GM19397 (cell line): ENCODE results near the gene KCNIP2.
"Not testable (repeated sequence)": the region's sequence is repeated elsewhere in the genome, so short reads cannot be mapped to it uniquely, and the experiment has no call there.

Experiments used
- ATAC-seq: cut with Tn5 transposase; IDR thresholded peaks from one replicate; pipeline ENCODE4 v1.9.1; 2021; ENCODE audit warnings: mild to moderate bottlenecking, moderate library complexity; ENCODE audit not compliant: unreplicated experiment

The KCNIP2 gene

GRCh38 chr10:101828766-101829551 lies 14.6 kb downstream of the KCNIP2 start:
- ATAC-seq, result no peak

DNA sequence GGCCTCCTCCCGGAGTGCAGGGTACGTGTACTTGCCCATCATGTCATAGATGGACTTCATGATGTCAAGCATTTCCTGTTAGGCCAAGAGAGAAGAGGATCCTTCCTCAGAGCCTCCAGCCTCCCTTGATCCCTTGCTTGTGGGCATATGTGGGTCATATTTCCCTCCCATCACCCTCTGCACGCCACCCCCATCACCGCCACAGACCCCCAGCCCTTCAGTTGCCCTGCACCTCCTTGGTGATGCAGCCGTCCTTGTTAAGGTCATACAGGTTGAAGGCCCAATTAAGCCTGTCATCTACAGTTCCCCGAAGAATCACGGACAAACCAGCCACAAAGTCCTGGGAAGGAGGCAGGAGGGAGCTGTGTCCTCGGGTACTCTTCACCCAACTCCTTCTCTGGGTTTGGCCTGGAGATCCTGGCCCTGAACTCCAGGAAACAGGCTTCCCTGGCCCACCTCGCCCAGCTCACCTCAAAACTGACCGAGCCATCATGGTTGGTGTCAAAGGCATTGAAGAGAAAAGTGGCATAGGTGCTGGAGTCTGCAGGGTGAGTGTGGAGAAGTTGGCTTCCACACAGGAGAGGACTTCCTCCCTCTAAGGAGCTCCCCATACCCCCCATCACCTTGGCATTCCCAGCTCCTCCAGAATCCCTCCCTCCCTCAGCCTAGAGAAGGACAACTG lies 15.5 kb downstream of the KCNIP2 start:
- no peak for ATAC-seq

- ATAC-seq, result no peak
Observed at GRCh38 chr10:101826852-101827434, 16.7 kb downstream of the KCNIP2 start.

DNA sequence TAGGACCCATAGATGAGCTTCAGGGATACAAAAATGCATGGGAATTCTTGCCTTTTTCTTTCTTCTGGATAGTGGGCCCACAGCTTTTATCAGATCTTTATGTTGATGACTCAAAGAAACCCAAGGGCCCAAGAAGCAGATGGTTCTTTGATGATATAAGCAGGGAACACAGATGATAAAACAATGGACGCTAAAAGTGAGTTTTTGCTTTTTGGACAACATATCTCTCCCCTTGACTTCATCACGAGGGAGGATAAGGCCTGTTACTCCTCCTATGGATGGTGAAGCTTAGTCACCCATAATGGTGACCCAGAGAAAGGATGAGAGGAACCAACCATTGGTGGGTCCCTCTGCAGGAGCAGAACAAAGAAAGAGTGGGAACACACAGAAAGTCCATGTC lies 18.9 kb downstream of the KCNIP2 start:
- ATAC-seq, result no peak

DNA sequence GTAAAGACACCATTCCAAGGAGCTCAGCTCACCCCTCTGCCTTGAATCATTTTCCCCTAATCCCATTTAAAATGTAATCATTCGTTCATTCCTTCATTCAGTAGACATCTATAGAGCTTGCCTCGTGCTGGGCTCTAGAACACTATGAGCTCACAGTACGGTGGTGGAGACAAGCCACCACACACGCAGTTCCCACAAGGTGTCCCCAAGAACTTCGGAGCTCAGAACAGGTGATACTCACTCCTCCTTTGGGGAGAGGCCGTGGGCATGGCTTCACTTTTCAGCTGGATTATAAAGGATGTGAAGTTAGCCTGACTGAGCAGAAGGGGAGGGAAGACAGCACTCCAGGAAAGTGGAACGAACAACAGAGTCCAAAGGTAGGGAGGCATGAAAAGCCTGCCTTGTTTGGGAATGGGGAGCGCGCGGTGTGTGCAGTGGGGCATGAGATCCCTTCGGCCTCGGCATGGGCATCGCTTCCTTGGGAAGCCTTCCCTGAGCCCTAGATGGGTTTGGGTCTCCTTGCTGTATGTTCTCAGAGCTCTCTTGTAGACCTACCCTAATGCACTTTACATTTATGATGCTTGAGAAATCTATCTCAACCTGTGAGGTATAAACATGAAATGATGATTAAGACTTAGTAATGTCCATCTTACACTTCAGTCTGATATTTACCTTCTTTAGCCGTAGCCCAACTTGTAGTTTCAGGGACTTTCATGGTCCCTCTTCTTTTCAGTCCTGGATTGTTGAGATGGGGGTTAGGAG lies 24.5 kb downstream of the KCNIP2 start:
- peak; percentile 2 for ATAC-seq

- peak; percentile 74 for ATAC-seq
Observed at GRCh38 chr10:101818119-101818871, 25.3 kb downstream of the KCNIP2 start, which contains the start of gene OGA. Gene OGA, minus strand, starts transcription at chr10:101818444. Its CDS starts 422 bp downstream, at chr10:101818022.

DNA sequence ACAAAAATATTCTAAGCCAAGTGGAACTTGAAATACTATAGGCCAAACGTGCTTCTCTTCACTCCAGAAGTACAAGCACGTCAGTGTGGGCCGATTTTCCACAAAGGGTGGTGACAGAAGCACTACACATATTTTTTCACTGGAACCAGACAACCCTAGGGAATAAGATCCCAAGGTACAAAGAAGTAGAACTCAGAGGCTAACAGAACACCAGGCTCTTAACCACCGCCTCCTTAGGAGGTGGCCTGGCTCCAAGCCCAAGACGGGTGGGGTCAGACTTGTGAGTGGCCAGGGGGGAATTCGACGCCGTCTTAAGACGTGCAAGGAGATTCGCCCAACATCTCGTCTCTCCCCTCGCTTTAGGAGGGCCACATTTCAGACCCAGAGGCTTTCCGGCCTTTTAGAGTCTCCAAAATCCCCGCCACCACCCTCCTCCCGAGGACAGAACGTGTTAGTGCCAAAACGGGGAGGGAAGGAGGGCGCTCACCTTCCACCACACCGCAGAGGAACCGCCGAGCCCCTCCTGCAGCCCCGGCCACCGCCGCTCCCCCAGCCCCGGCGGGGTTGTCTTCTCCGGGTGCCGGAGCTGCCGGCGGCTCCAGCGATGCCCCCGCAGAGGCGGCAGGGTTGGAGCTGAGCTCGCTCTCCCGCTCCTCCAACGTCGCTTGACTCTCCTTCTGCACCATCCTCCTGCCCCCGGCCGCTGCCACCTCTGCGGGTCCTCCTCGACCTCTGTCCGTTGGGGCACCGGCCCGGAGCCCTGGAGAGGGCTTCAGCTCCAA lies 26.1 kb downstream of the KCNIP2 start:
- peak; percentile 4 for ATAC-seq

GRCh38 chr10:101816913-101817336 lies 26.7 kb downstream of the KCNIP2 start:
- no peak for ATAC-seq

- no peak for ATAC-seq
Observed at GRCh38 chr10:101816376-101816775, 27.2 kb downstream of the KCNIP2 start.

DNA sequence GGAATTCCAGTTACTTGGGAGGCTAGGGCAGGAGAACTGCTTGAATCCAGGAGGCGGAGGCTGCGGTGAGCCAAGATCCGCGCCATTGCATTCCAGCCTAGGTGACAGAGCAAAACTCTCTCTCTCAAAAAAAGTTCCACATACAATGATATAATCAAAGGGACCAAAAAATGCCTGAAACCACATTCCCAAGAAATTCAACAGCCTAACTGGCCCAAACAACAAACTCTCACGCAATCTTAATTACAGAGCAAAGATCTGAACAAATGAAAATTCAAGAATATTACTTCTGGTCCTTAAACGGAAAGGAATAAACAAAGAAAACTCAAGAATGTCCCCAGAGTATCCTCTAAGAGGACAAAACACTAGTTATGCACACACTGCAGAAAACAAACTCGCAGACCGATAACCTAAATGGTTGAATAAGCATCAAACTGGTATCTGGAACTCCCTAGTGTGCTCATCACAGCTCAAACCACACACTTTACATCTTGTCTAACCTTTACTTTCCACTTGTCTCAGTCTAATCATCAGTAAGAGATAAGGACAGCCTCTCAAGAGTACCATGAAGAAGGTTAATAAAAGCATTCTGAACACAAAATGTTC lies 29.0 kb downstream of the KCNIP2 start:
- no peak for ATAC-seq

GRCh38 chr10:101812606-101813005 lies 31.0 kb downstream of the KCNIP2 start:
- ATAC-seq, result no peak

- ATAC-seq, result no peak
Observed at GRCh38 chr10:101807158-101807557, 36.4 kb downstream of the KCNIP2 start.

- ATAC-seq, result no peak
Observed at GRCh38 chr10:101803511-101803910, 40.1 kb downstream of the KCNIP2 start.

DNA sequence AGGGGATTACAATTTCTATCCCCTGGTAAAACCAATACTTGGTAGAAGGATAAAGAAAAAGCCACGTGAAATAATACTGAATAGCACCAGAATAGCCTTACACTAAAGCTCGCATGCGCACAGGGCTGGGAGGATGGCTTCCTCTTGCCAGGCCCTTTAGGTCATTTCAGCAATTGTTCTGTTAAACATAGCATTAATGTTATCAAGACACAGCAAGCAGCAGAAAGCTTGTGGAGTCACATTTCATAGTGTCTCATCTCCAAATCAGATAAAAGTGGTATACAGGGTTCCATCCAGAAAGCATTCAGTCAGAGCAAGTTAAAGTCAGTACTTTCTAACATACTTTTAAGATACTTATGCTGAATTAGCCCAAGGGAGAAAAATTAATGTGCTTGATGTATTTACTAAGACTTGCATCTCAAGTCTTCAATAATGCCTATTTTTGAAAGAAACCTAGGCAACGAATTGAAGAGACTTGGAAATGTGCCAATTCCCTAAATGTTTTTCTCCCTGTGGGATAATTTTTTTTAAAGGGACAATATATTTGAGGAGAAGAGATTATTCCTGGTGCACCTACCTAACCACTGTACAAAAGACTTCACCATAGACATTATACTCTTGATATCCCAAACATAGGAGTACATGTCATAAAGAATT lies 46.1 kb downstream of the KCNIP2 start:
- ATAC-seq, result no peak

GRCh38 chr10:101793526-101793925 lies 50.1 kb downstream of the KCNIP2 start:
- no peak for ATAC-seq

DNA sequence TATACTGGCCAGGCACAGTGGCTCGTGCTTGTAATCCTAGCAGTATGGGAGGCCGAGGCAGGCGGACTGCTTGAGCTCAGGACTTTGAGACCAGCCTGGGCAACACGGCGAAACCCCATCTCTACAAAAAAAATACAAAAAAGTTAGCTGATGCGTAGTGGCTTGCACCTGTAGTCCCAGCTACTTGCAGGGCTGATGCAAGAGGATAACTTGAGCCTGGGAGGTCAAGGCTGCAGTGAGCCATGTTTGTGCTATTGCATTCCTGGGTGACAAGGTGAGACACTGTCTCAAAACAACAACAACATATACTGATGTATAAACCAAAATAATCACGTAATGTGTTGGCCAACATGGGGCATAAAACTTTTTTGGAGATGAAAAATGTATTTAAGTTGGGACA lies 53.9 kb downstream of the KCNIP2 start:
- ATAC-seq, result no peak

DNA sequence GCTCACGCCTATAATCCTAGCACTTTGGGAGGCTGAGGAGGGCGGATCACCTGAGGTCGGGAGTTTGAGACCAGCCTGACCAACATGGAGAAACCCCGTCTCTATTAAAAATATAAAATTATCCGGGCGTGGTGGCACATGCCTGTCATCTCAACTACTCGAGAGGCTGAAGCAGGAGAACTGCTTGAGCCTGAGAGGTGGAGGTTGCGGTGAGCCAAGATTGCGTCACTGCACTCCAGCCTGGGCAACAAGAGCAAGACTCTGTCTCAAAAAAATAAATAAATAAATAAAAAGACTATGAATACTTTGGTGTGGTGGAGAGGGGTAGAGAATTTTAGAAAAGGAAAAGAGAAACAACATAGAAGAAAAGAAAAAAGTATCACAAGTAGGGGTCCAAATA lies 54.4 kb downstream of the KCNIP2 start:
- not testable (repeated sequence) for ATAC-seq

GRCh38 chr10:101785801-101786200 lies 57.8 kb downstream of the KCNIP2 start:
- ATAC-seq, result no peak

- no peak for ATAC-seq
Observed at GRCh38 chr10:101784558-101784957, 59.0 kb downstream of the KCNIP2 start.
